T-helper 1 cell treated with Interleukin-12 subunit alpha and Interleukin-12 subunit beta and Interleukin-4 antibody, amounts not matched to agents 30 μg/mL and 1 μg/mL, for 36 hours (primary cell): ENCODE results near the gene CCDC8.

Experiments
- H3K27ac Mint-ChIP-seq: one replicate; pipeline ENCODE4 v1.8.0; 2021; ENCODE audit warnings: mild to moderate bottlenecking, mixed read lengths
- H3K27me3 Mint-ChIP-seq: one replicate; pipeline ENCODE4 v1.8.0; 2021; ENCODE audit warnings: low read depth, mixed read lengths
- H3K36me3 Mint-ChIP-seq: one replicate; pipeline ENCODE4 v1.8.0; 2021; ENCODE audit warnings: low read depth, mixed read lengths
- H3K4me1 Mint-ChIP-seq: one replicate; pipeline ENCODE4 v1.8.0; 2021; ENCODE audit warnings: low read depth, mixed read lengths
- H3K4me3 Mint-ChIP-seq: one replicate; pipeline ENCODE4 v1.8.0; 2021; ENCODE audit warnings: mild to moderate bottlenecking, moderate library complexity, mixed read lengths
- H3K9me3 Mint-ChIP-seq: one replicate; pipeline ENCODE4 v1.8.0; 2021; ENCODE audit warnings: mixed read lengths

CCDC8 gene

GRCh38 chr19:46413262-46414031 is at the start of gene CCDC8:
CCDC8 (minus strand) TSS chr19:46413564; CDS start chr19:46412810, 754 bp downstream.
- Mint-ChIP-seq H3K4me1 (no peaks in the 10 kb centered on the region), H3K27me3 (peaks cover 78% of the 10 kb centered on the region), H3K36me3 (no peaks in the 10 kb centered on the region), H3K9me3 (no peaks in the 10 kb centered on the region), H3K4me3 (no peak within 1 kb of the TSS), H3K27ac (no peak within 1 kb of the TSS)

GRCh38 chr19:46461537-46461936 is 48.2 kb upstream of the CCDC8 start:
- no peaks in the 10 kb centered on the region for H3K36me3 Mint-ChIP-seq
- peaks cover 5% of the 10 kb centered on the region for H3K27me3 Mint-ChIP-seq
- H3K4me1 Mint-ChIP-seq = no peaks in the 10 kb centered on the region
- no peaks in the 10 kb centered on the region for H3K9me3 Mint-ChIP-seq
- H3K27ac Mint-ChIP-seq = no peak overlapping the region
- H3K4me3 Mint-ChIP-seq = no peak overlapping the region

- Mint-ChIP-seq H3K9me3 (no peaks in the 10 kb centered on the region), H3K27ac (no peak overlapping the region), H3K27me3 (peaks cover 6% of the 10 kb centered on the region), H3K36me3 (no peaks in the 10 kb centered on the region), H3K4me1 (no peaks in the 10 kb centered on the region), H3K4me3 (no peak overlapping the region)
Measured at GRCh38 chr19:46460981-46461380, 47.6 kb upstream of the CCDC8 start.

GRCh38 chr19:46460055-46460454 is 46.7 kb upstream of the CCDC8 start:
- no peak overlapping the region for H3K27ac Mint-ChIP-seq
- H3K36me3 Mint-ChIP-seq = no peaks in the 10 kb centered on the region
- H3K4me3 Mint-ChIP-seq = no peak overlapping the region
- H3K4me1 Mint-ChIP-seq = no peaks in the 10 kb centered on the region
- H3K27me3 Mint-ChIP-seq = peaks cover 7% of the 10 kb centered on the region
- no peaks in the 10 kb centered on the region for H3K9me3 Mint-ChIP-seq

GRCh38 chr19:46456930-46457329 is 43.6 kb upstream of the CCDC8 start:
- Mint-ChIP-seq H3K27me3 (peaks cover 12% of the 10 kb centered on the region), H3K4me3 (no peak overlapping the region), H3K36me3 (no peaks in the 10 kb centered on the region), H3K27ac (no peak overlapping the region), H3K9me3 (no peaks in the 10 kb centered on the region), H3K4me1 (no peaks in the 10 kb centered on the region)

- Mint-ChIP-seq H3K36me3 (no peaks in the 10 kb centered on the region), H3K4me1 (no peaks in the 10 kb centered on the region), H3K27me3 (peaks cover 19% of the 10 kb centered on the region), H3K27ac (no peak overlapping the region), H3K4me3 (no peak overlapping the region), H3K9me3 (peaks cover 6% of the 10 kb centered on the region)
Measured at GRCh38 chr19:46454244-46454643, 40.9 kb upstream of the CCDC8 start.

- Mint-ChIP-seq H3K36me3 (no peaks in the 10 kb centered on the region), H3K9me3 (peaks cover 7% of the 10 kb centered on the region), H3K4me3 (no peak overlapping the region), H3K27ac (no peak overlapping the region), H3K4me1 (no peaks in the 10 kb centered on the region), H3K27me3 (peaks cover 19% of the 10 kb centered on the region)
Measured at GRCh38 chr19:46453661-46454060, 40.3 kb upstream of the CCDC8 start.

GRCh38 chr19:46452186-46452585 is 38.8 kb upstream of the CCDC8 start:
- H3K27ac Mint-ChIP-seq = no peak overlapping the region
- H3K9me3 Mint-ChIP-seq = peaks cover 7% of the 10 kb centered on the region
- H3K36me3 Mint-ChIP-seq = no peaks in the 10 kb centered on the region
- no peak overlapping the region for H3K4me3 Mint-ChIP-seq
- no peaks in the 10 kb centered on the region for H3K4me1 Mint-ChIP-seq
- H3K27me3 Mint-ChIP-seq = peaks cover 19% of the 10 kb centered on the region

- H3K27me3 Mint-ChIP-seq = peaks cover 17% of the 10 kb centered on the region
- H3K27ac Mint-ChIP-seq = no peak overlapping the region
- no peaks in the 10 kb centered on the region for H3K36me3 Mint-ChIP-seq
- peaks cover 7% of the 10 kb centered on the region for H3K9me3 Mint-ChIP-seq
- no peaks in the 10 kb centered on the region for H3K4me1 Mint-ChIP-seq
- no peak overlapping the region for H3K4me3 Mint-ChIP-seq
Measured at GRCh38 chr19:46451352-46451751, 38.0 kb upstream of the CCDC8 start.

- peaks cover 15% of the 10 kb centered on the region for H3K27me3 Mint-ChIP-seq
- H3K27ac Mint-ChIP-seq = no peak overlapping the region
- H3K9me3 Mint-ChIP-seq = peaks cover 7% of the 10 kb centered on the region
- no peak overlapping the region for H3K4me3 Mint-ChIP-seq
- no peaks in the 10 kb centered on the region for H3K36me3 Mint-ChIP-seq
- H3K4me1 Mint-ChIP-seq = no peaks in the 10 kb centered on the region
Measured at GRCh38 chr19:46450737-46451136, 37.4 kb upstream of the CCDC8 start.

- Mint-ChIP-seq H3K27ac (no peak overlapping the region), H3K9me3 (peaks cover 7% of the 10 kb centered on the region), H3K4me1 (no peaks in the 10 kb centered on the region), H3K4me3 (no peak overlapping the region), H3K27me3 (peaks cover 12% of the 10 kb centered on the region), H3K36me3 (no peaks in the 10 kb centered on the region)
Measured at GRCh38 chr19:46449228-46449627, 35.9 kb upstream of the CCDC8 start.

- Mint-ChIP-seq H3K27me3 (peaks cover 12% of the 10 kb centered on the region), H3K4me3 (no peak overlapping the region), H3K9me3 (peaks cover 7% of the 10 kb centered on the region), H3K36me3 (no peaks in the 10 kb centered on the region), H3K4me1 (no peaks in the 10 kb centered on the region), H3K27ac (no peak overlapping the region)
Measured at GRCh38 chr19:46448601-46449000, 35.2 kb upstream of the CCDC8 start.

GRCh38 chr19:46447824-46448223 is 34.5 kb upstream of the CCDC8 start:
- Mint-ChIP-seq H3K4me3 (no peak overlapping the region), H3K36me3 (no peaks in the 10 kb centered on the region), H3K9me3 (peaks cover 7% of the 10 kb centered on the region), H3K27me3 (peaks cover 12% of the 10 kb centered on the region), H3K27ac (no peak overlapping the region), H3K4me1 (no peaks in the 10 kb centered on the region)

GRCh38 chr19:46447006-46447405 is 33.6 kb upstream of the CCDC8 start:
- Mint-ChIP-seq H3K4me3 (no peak overlapping the region), H3K27ac (no peak overlapping the region), H3K9me3 (peaks cover 7% of the 10 kb centered on the region), H3K4me1 (no peaks in the 10 kb centered on the region), H3K27me3 (peaks cover 7% of the 10 kb centered on the region), H3K36me3 (no peaks in the 10 kb centered on the region)

- Mint-ChIP-seq H3K36me3 (no peaks in the 10 kb centered on the region), H3K4me1 (no peaks in the 10 kb centered on the region), H3K27ac (no peak overlapping the region), H3K9me3 (peaks cover 7% of the 10 kb centered on the region), H3K4me3 (no peak overlapping the region), H3K27me3 (no peaks in the 10 kb centered on the region)
Measured at GRCh38 chr19:46446021-46446420, 32.7 kb upstream of the CCDC8 start.
